AG04450 (cell line): ENCODE data around the gene SBK2. TPM values are rescaled to one million over a fixed set of nuclear protein-coding genes. Genes with fewer than 3 reads are reported as not detected.

Source experiments
- CTCF ChIA-PET: fragments of 300-600, 350-600 bp; formaldehyde crosslinking; extraction: SDS; loops from one replicate; lab custom pipeline; 2022; ENCODE audit warnings: antibody characterized with exemption, inconsistent platforms; lab: Charles Lee
- POLR2A ChIA-PET: fragments of 350-600 bp; formaldehyde crosslinking; extraction: SDS; loops from one replicate; lab custom pipeline; 2021; ENCODE audit warnings: antibody characterized with exemption, inconsistent platforms; lab: Yijun Ruan, JAX
- DNase-seq: peaks from one replicate; pipeline ENCODE4 v3.0.0-alpha.2; 2011; ENCODE audit warnings: low read depth, low spot score
- H3K27ac ChIP-seq: one replicate; pipeline ENCODE4 v1.5.1; 2012; ENCODE audit warnings: low read depth, low read length, control low read depth
- H3K27me3 ChIP-seq: one replicate; pipeline ENCODE4 v1.6.0; 2012; ENCODE audit warnings: low read length; ENCODE audit not compliant: control insufficient read depth, insufficient read depth
- H3K4me3 ChIP-seq: 2 replicates; pipeline ENCODE4 v1.5.1; 2011; ENCODE audit warnings: mild to moderate bottlenecking, low read depth, low read length, control low read depth
- H3K9me3 ChIP-seq: 2 replicates; pipeline ENCODE4 v1.5.1; 2012; ENCODE audit warnings: low read length; ENCODE audit not compliant: control insufficient read depth, insufficient read depth
- CTCF ChIP-seq: IDR thresholded peaks from 2 replicates; pipeline ENCODE4 v1.5.1; 2011; ENCODE audit warnings: low read depth, low read length, control low read depth, inconsistent platforms
- polyA plus RNA-seq: library from polyadenylated mRNA; depleted of rRNA; stranded (reverse); fragments of >200 nt; gene quantifications from 2 replicates; pipeline ENCODE4 v1.2.3, GENCODE V29; 2011

SBK2 gene
- polyA plus RNA-seq, 1 experiment = 0.10 TPM

- Histone ChIP-seq H3K4me3 (no peak within 1 kb of the TSS), H3K27me3 (no peaks in the 10 kb centered on the region), H3K27ac (peak within 1 kb of the TSS; percentile 11), H3K9me3 (peaks cover 12% of the 10 kb centered on the region)
- no peak for TF ChIP-seq CTCF
- ChIA-PET CTCF (no interaction called here), POLR2A (no interaction called here)
- DNase-seq = no peak
Observed at GRCh38 chr19:55545443-55545842, 8.5 kb upstream of the SBK2 start, which contains the start of gene SBK3. TSS of gene SBK3 (minus strand) at chr19:55545543. CDS start at chr19:55545543, 0 bp downstream.

DNA sequence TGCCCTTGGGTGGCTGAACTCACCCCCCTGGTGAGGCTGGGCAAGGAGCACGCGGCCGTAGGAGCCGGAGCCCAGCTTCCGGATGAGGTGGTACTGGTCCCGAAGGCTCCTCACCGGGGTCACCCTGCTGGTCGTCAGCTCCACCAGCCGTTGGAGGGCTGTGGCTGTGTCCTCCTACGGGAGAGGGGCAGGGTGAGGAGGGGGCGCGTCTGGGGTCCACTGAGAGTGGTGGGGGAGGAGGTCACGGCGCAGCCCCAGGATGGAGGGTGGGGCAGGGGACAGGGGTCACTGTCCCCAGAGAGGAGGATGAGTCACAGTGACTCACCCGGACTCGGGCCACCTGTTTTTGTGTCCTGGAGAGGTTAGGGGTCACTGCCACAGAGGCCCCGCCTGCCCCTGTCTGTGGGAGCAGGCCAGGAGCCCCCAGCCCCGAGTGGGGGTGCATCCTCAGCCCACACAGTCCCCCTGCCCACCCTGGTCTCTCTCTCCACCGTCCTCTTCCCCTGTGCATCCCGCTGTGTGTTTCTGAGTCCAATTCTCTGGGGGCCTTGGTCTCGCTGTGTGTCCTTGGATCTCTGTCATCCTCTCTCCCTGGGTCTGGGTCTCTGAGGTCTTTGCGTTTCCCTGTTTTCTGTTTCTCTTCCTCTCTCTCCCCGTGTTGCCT lies 8.0 kb upstream of the SBK2 start:
- TF ChIP-seq CTCF = no peak
- H3K4me3 ChIP-seq = no peak overlapping the region
- H3K27me3 ChIP-seq = no peaks in the 10 kb centered on the region
- DNase-seq = no peak
- H3K9me3 ChIP-seq = peaks cover 12% of the 10 kb centered on the region
- H3K27ac ChIP-seq = no peak overlapping the region
- CTCF ChIA-PET = no interaction called here
- POLR2A ChIA-PET = interaction anchor here (0.5 kb wide), 1 partner anchor 11 kb away, joined by 3 read pairs; no protein-coding TSS in a partner anchor

DNA sequence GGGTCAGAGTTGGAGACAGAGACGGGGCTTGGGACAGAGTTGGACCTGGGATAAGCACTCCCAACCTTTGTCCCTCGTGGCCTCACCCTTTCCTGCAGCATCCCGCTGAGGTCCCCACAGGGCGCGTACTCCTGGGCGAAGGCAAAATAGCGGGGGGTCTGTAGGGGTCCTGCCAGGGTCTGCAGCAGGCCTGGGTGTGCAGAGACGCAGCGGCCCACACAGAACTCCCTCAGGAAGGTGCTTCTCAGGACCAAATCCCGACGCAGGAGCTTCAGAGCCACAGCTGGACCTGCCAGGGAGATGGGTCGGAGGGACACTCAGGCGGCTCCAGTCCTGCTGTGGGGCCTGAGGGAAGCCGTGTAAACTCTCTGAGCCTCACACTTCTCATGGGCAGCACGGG lies 7.1 kb upstream of the SBK2 start:
- Histone ChIP-seq H3K9me3 (peaks cover 12% of the 10 kb centered on the region), H3K27ac (no peak overlapping the region), H3K4me3 (no peak overlapping the region), H3K27me3 (no peaks in the 10 kb centered on the region)
- DNase-seq = no peak
- no peak for TF ChIP-seq CTCF
- ChIA-PET POLR2A (interaction anchor here (0.5 to 0.6 kb wide), 2 partner anchors 11 kb away, joined by 3 to 5 read pairs; no protein-coding TSS in a partner anchor), CTCF (no interaction called here)

DNA sequence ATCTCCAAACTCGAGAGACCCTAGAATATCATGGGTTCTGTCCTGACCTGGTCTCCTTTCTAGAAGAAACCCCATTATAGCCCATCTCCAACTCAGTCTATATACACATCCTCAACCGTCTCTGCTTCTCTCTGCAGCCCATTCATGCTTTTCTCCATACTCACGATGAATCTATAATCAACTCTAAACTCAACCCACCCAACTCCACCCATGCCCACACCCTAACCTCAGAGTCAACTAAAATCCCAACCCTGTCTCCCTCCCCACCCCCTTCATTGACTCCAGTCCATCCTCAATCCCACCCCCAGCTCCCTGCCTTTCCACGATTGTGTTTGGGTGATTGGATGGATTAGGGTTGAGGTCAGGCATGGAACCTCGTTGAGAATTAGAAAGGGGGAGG lies 6.6 kb upstream of the SBK2 start:
- peaks cover 12% of the 10 kb centered on the region for H3K9me3 ChIP-seq
- H3K27ac ChIP-seq = no peak overlapping the region
- POLR2A ChIA-PET = interaction anchor here (0.6 kb wide), 1 partner anchor 11 kb away, joined by 5 read pairs; no protein-coding TSS in a partner anchor
- no peak for TF ChIP-seq CTCF
- no peaks in the 10 kb centered on the region for H3K27me3 ChIP-seq
- no peak overlapping the region for H3K4me3 ChIP-seq
- no peak for DNase-seq
- CTCF ChIA-PET = no interaction called here

- H3K4me3 ChIP-seq = no peak overlapping the region
- DNase-seq = no peak
- H3K27ac ChIP-seq = no peak overlapping the region
- ChIA-PET POLR2A (no interaction called here), CTCF (no interaction called here)
- H3K9me3 ChIP-seq = peaks cover 12% of the 10 kb centered on the region
- no peaks in the 10 kb centered on the region for H3K27me3 ChIP-seq
- no peak for TF ChIP-seq CTCF
Observed at GRCh38 chr19:55542292-55542855, 5.4 kb upstream of the SBK2 start.
